Breast epithelium (tissue), 4 donors: ENCODE results near the gene GPR157. TPM values are rescaled to one million over a fixed set of nuclear protein-coding genes. Genes with fewer than 3 reads are reported as not detected.
"Not testable (repeated sequence)": the region's sequence is repeated elsewhere in the genome, so short reads cannot be mapped to it uniquely, and the experiment has no call there.

Experiments used
- DNase-seq, 2 donors: peaks; one replicate each; pipeline ENCODE4 v3.0.0-alpha.2; 2019; ENCODE audit warnings: low spot score in 2 of 2
- H3K27ac ChIP-seq, 2 donors: fragments of 200-600 bp; sonication (generic) in 1 of 2; one replicate each; pipeline ENCODE4 v1.5.1; 2016 to 2019; ENCODE audit warnings: mild to moderate bottlenecking in 1 of 2
- H3K27me3 ChIP-seq, 2 donors: fragments of 200-600 bp; sonication (generic) in 1 of 2; one replicate each; pipeline versions ENCODE4 v1.5.1 to v1.6.0; 2017 to 2019; ENCODE audit warnings: control low read depth in 1 of 2, mild to moderate bottlenecking in 1 of 2
- H3K36me3 ChIP-seq: fragments of 200-600 bp; one replicate; pipeline ENCODE4 v1.5.1; 2019
- H3K4me1 ChIP-seq, 2 donors: fragments of 200-600 bp; sonication (generic); one replicate each; pipeline ENCODE4 v1.5.1; 2016 to 2019; ENCODE audit warnings: control low read depth in 1 of 2
- H3K4me3 ChIP-seq, 3 donors: fragments of 200-600 bp; sonication (generic); 1 replicate in 2 of 3; 2 replicates in 1 of 3; pipeline ENCODE4 v1.5.1; 2016 to 2019; ENCODE audit warnings: mild to moderate bottlenecking in 3 of 3, moderate library complexity in 2 of 3
- H3K9me3 ChIP-seq, 2 donors: fragments of 200-600 bp; sonication (generic) in 1 of 2; one replicate each; pipeline ENCODE4 v1.5.1; 2016 to 2019; ENCODE audit warnings: control low read depth in 1 of 2
- CTCF ChIP-seq, 3 donors: fragments of 450-650 bp; IDR thresholded peaks; one replicate each; pipeline ENCODE4 v1.5.1; 2016 to 2017; ENCODE audit warnings: antibody characterized with exemption in 3 of 3, mild to moderate bottlenecking in 3 of 3, moderate library complexity in 3 of 3
- POLR2A ChIP-seq: fragments of 450-650 bp; IDR thresholded peaks from one replicate; pipeline ENCODE4 v1.6.1; 2016; ENCODE audit warnings: antibody characterized with exemption, mild to moderate bottlenecking, moderate library complexity
- POLR2AphosphoS5 ChIP-seq, 3 donors: sonication (generic); formaldehyde crosslinking; IDR thresholded peaks; one replicate each; pipeline ENCODE4 v1.6.1; 2017; ENCODE audit warnings: antibody characterized with exemption in 3 of 3
- intact Hi-C: fragments of 100-400 bp; cut with DNase I; formaldehyde crosslinking; loops from one replicate; pipeline ENCODE4 v1.15.1; 2023; ENCODE audit warnings: low total_unique reads
- total RNA-seq, 3 donors: library from RNA; depleted of rRNA; stranded (reverse); fragments of >200 nt; gene quantifications; one replicate each; pipeline ENCODE4 v1.1.0, GENCODE V29; 2016

Gene GPR157
- total RNA-seq, 3 donors from 2014 or later: 4.3 to 11.7 (median 9.2) TPM

- intact Hi-C loops: no loop called here
- Histone ChIP-seq H3K4me3 (no peak overlapping the region), H3K27ac (no peak overlapping the region), H3K36me3 (no peaks in the 10 kb centered on the region), H3K27me3 (no peaks in the 10 kb centered on the region), H3K9me3 (no peaks in the 10 kb centered on the region), H3K4me1 (no peaks in the 10 kb centered on the region)
- DNase-seq: no peak
- TF ChIP-seq POLR2A (no peak), POLR2AphosphoS5 (IDR thresholded peaks at IDR 0.05) (no peak), CTCF (IDR thresholded peaks at IDR 0.05) (no peak)
Measured at GRCh38 chr1:9095818-9096217, 33.1 kb downstream of the GPR157 start.

- H3K27me3 ChIP-seq, H3K4me1 ChIP-seq, H3K4me3 ChIP-seq, H3K27ac ChIP-seq, intact Hi-C loops, DNase-seq, H3K9me3 ChIP-seq, H3K36me3 ChIP-seq: not testable (repeated sequence)
Measured at GRCh38 chr1:9093996-9094595, 34.8 kb downstream of the GPR157 start.

GRCh38 chr1:9093581-9093980, 35.3 kb downstream of the GPR157 start:
- H3K27ac ChIP-seq: no peak overlapping the region
- H3K9me3 ChIP-seq: no peaks in the 10 kb centered on the region
- DNase-seq: no peak
- no peaks in the 10 kb centered on the region for H3K27me3 ChIP-seq
- H3K4me3 ChIP-seq: no peak overlapping the region
- no peak for TF ChIP-seq POLR2A
- no peak for TF ChIP-seq POLR2AphosphoS5 (IDR thresholded peaks at IDR 0.05)
- no peak for TF ChIP-seq CTCF (IDR thresholded peaks at IDR 0.05)
- intact Hi-C loops: no loop called here
- no peaks in the 10 kb centered on the region for H3K4me1 ChIP-seq
- H3K36me3 ChIP-seq: no peaks in the 10 kb centered on the region

GRCh38 chr1:9093091-9093490, 35.8 kb downstream of the GPR157 start:
- Histone ChIP-seq H3K4me1 (no peaks in the 10 kb centered on the region), H3K9me3 (no peaks in the 10 kb centered on the region), H3K4me3 (no peak overlapping the region), H3K36me3 (no peaks in the 10 kb centered on the region), H3K27ac (no peak overlapping the region), H3K27me3 (no peaks in the 10 kb centered on the region)
- intact Hi-C loops: no loop called here
- no peak for TF ChIP-seq POLR2A
- DNase-seq: no peak

- no peaks in the 10 kb centered on the region for H3K36me3 ChIP-seq
- no peak for TF ChIP-seq POLR2AphosphoS5 (IDR thresholded peaks at IDR 0.05)
- TF ChIP-seq CTCF (IDR thresholded peaks at IDR 0.05): no peak
- no peak for TF ChIP-seq POLR2A
- DNase-seq: no peak
Measured at GRCh38 chr1:9088807-9089206, 40.1 kb downstream of the GPR157 start.

GRCh38 chr1:9087411-9088125, 41.3 kb downstream of the GPR157 start:
- intact Hi-C loops: no loop called here
- no peak for DNase-seq
- no peaks in the 10 kb centered on the region for H3K27me3 ChIP-seq
- no peak overlapping the region for H3K4me3 ChIP-seq
- TF ChIP-seq POLR2A (no peak), CTCF (IDR thresholded peaks at IDR 0.05) (no peak), POLR2AphosphoS5 (IDR thresholded peaks at IDR 0.05) (no peak)
- no peaks in the 10 kb centered on the region for H3K4me1 ChIP-seq
- H3K27ac ChIP-seq: no peak overlapping the region
- H3K36me3 ChIP-seq: no peaks in the 10 kb centered on the region
- H3K9me3 ChIP-seq: no peaks in the 10 kb centered on the region

More at GRCh38 chr1:9088807-9089206, 40.1 kb downstream of the GPR157 start:
- Histone ChIP-seq H3K27me3 (no peaks in the 10 kb centered on the region), H3K9me3 (no peaks in the 10 kb centered on the region), H3K4me1 (no peaks in the 10 kb centered on the region), H3K27ac (no peak overlapping the region), H3K4me3 (no peak overlapping the region)
- intact Hi-C loops: no loop called here
